HG03565 (cell line): ENCODE measurements around the gene ANKRD45.
"Not testable (repeated sequence)": the region's sequence is repeated elsewhere in the genome, so short reads cannot be mapped to it uniquely, and the experiment has no call there.

ENCODE experiments used
- ATAC-seq: cut with Tn5 transposase; IDR thresholded peaks from one replicate; pipeline ENCODE4 v1.9.1; 2021; ENCODE audit warnings: mild to moderate bottlenecking, moderate library complexity; ENCODE audit not compliant: unreplicated experiment

Gene ANKRD45

GRCh38 chr1:173669491-173669941 is at the start of gene ANKRD45:
ANKRD45 (minus strand) TSS chr1:173669851; CDS start chr1:173659418, 10,433 bp downstream.
- no peak for ATAC-seq

GRCh38 chr1:173717238-173717637 is 47.6 kb upstream of the ANKRD45 start:
- no peak for ATAC-seq

GRCh38 chr1:173715538-173715844 is 45.8 kb upstream of the ANKRD45 start:
- no peak for ATAC-seq

GRCh38 chr1:173714759-173715537 is 45.3 kb upstream of the ANKRD45 start, which contains the start of gene KLHL20:
KLHL20 (plus strand) TSS chr1:173714981; CDS start chr1:173716044, 1,063 bp downstream.
- ATAC-seq, result peak; percentile 91

GRCh38 chr1:173714441-173714758 is 44.7 kb upstream of the ANKRD45 start:
- ATAC-seq, result no peak

- no peak for ATAC-seq
Observed at GRCh38 chr1:173708787-173709186, 39.1 kb upstream of the ANKRD45 start.

- ATAC-seq, result no peak
Observed at GRCh38 chr1:173705117-173705516, 35.5 kb upstream of the ANKRD45 start.

- ATAC-seq, result no peak
Observed at GRCh38 chr1:173702736-173703135, 33.1 kb upstream of the ANKRD45 start.

- ATAC-seq, result not testable (repeated sequence)
Observed at GRCh38 chr1:173701299-173701698, 31.6 kb upstream of the ANKRD45 start.

- no peak for ATAC-seq
Observed at GRCh38 chr1:173693238-173693637, 23.6 kb upstream of the ANKRD45 start.

GRCh38 chr1:173688300-173688699 is 18.6 kb upstream of the ANKRD45 start:
- ATAC-seq, result no peak

GRCh38 chr1:173685121-173685520 is 15.5 kb upstream of the ANKRD45 start:
- not testable (repeated sequence) for ATAC-seq

- not testable (repeated sequence) for ATAC-seq
Observed at GRCh38 chr1:173683838-173684237, 14.2 kb upstream of the ANKRD45 start.

GRCh38 chr1:173682184-173682583 is 12.5 kb upstream of the ANKRD45 start:
- no peak for ATAC-seq

- not testable (repeated sequence) for ATAC-seq
Observed at GRCh38 chr1:173680152-173680551, 10.5 kb upstream of the ANKRD45 start.

- ATAC-seq, result not testable (repeated sequence)
Observed at GRCh38 chr1:173674496-173674895, 4.8 kb upstream of the ANKRD45 start.

- no peak for ATAC-seq
Observed at GRCh38 chr1:173666646-173667045, 3.0 kb downstream of the ANKRD45 start.

- no peak for ATAC-seq
Observed at GRCh38 chr1:173663159-173663558, 6.5 kb downstream of the ANKRD45 start.

- ATAC-seq, result no peak
Observed at GRCh38 chr1:173661763-173662162, 7.9 kb downstream of the ANKRD45 start.

- no peak for ATAC-seq
Observed at GRCh38 chr1:173661271-173661670, 8.4 kb downstream of the ANKRD45 start.

GRCh38 chr1:173660306-173660705 is 9.3 kb downstream of the ANKRD45 start:
- no peak for ATAC-seq

GRCh38 chr1:173648880-173649605 is 20.6 kb downstream of the ANKRD45 start:
- no peak for ATAC-seq
